Retinal pigment epithelial cell (primary cell): ENCODE data around the gene LHX1.

Experiments used
- DNase-seq: peaks from one replicate; pipeline ENCODE4 v3.0.0-alpha.2; 2010; ENCODE audit warnings: low read depth
- H3K4me3 ChIP-seq: 2 replicates; pipeline ENCODE4 v1.5.1; 2011; ENCODE audit warnings: mild to moderate bottlenecking, low read length, control low read depth, moderate library complexity
- TF ChIP-seq, protein P1 (sequence below): conservative IDR thresholded peaks from 2 replicates; pipeline ENCODE4 v1.5.1; 2011; ENCODE audit warnings: low read depth, low read length, control low read depth, inconsistent platforms

LHX1 gene

DNA sequence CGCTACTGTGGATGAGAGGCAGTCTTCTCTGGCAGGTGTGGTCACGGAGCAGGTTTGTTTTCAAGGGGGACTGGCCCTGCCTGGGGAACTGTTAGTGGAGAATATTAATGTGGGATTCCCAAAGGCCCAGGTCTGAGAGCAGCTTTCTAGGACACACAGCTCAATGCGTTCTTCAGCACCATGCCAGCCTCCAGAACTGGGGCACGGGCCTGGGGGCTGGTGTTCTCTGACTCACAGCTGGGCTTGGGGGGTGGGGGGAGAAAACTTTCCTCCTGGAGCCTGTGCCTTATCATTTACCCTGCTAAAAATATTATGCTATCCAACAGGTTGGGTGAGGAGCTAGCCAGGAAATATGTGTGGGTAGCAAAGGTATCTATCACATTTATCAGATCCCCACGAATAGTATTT, 13.5 kb upstream of the LHX1 start:
- H3K4me3 ChIP-seq: no peak overlapping the region
- TF ChIP-seq, protein P1, sequence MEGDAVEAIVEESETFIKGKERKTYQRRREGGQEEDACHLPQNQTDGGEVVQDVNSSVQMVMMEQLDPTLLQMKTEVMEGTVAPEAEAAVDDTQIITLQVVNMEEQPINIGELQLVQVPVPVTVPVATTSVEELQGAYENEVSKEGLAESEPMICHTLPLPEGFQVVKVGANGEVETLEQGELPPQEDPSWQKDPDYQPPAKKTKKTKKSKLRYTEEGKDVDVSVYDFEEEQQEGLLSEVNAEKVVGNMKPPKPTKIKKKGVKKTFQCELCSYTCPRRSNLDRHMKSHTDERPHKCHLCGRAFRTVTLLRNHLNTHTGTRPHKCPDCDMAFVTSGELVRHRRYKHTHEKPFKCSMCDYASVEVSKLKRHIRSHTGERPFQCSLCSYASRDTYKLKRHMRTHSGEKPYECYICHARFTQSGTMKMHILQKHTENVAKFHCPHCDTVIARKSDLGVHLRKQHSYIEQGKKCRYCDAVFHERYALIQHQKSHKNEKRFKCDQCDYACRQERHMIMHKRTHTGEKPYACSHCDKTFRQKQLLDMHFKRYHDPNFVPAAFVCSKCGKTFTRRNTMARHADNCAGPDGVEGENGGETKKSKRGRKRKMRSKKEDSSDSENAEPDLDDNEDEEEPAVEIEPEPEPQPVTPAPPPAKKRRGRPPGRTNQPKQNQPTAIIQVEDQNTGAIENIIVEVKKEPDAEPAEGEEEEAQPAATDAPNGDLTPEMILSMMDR: no peak
- no peak for DNase-seq

GRCh38 chr17:36926226-36926625, 11.0 kb upstream of the LHX1 start:
- TF ChIP-seq, protein P1: no peak
- no peak for DNase-seq
- no peak overlapping the region for H3K4me3 ChIP-seq

- no peak overlapping the region for H3K4me3 ChIP-seq
- TF ChIP-seq, protein P1: no peak
- DNase-seq: no peak
Observed at GRCh38 chr17:36926701-36927100, 10.6 kb upstream of the LHX1 start.

GRCh38 chr17:36928471-36929345, 8.6 kb upstream of the LHX1 start:
- no peak for DNase-seq
- TF ChIP-seq, protein P1: no peak
- no peak overlapping the region for H3K4me3 ChIP-seq

GRCh38 chr17:36929851-36930582, 7.3 kb upstream of the LHX1 start:
- H3K4me3 ChIP-seq: no peak overlapping the region
- DNase-seq: no peak
- TF ChIP-seq, protein P1: no peak

DNA sequence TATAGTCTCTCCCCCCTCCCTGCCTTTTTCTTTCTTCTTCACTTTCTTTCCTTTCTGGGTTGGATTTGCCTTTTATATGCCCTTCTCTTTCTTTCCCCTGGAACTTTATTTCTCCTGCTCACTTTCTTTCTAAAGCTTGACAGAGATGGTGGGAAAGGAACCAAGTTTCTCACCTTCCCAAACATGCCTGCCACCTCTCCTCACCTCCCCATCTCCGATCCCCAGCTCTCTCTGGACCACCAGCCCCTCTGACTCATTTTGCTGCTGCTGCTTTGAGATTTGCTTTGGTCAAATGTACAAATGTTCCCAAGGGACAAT, 6.7 kb upstream of the LHX1 start:
- no peak for DNase-seq
- no peak overlapping the region for H3K4me3 ChIP-seq
- TF ChIP-seq, protein P1: no peak
